Brain microvascular endothelial cell (primary cell): ENCODE results near the gene HIVEP3.

Experiments used
- DNase-seq: peaks from one replicate; pipeline ENCODE4 v3.0.0-alpha.2; 2020
- H3K27ac ChIP-seq: fragments of 250-450 bp; sonication (Bioruptor Pico); 2 replicates; pipeline ENCODE4 v1.5.1; 2020; ENCODE audit warnings: mild to moderate bottlenecking, moderate library complexity
- H3K27me3 ChIP-seq: fragments of 250-450 bp; sonication (Bioruptor Pico); replicated peaks from 2 replicates; pipeline ENCODE4 v1.5.1; 2020; ENCODE audit warnings: mild to moderate bottlenecking
- H3K36me3 ChIP-seq: fragments of 250-450 bp; sonication (Bioruptor Pico); replicated peaks from 2 replicates; pipeline ENCODE4 v1.5.1; 2020; ENCODE audit warnings: mild to moderate bottlenecking
- H3K4me3 ChIP-seq: 2 replicates; pipeline ENCODE4 v1.5.1; 2011; ENCODE audit warnings: low read depth, mild to moderate bottlenecking, control low read depth, low read length, moderate library complexity
- in situ Hi-C: cut with HindIII; loops from 2 replicates; pipeline ENCODE4 v1.10.0; 2017; ENCODE audit warnings: low sequenced_read_pairs, low pct_ligation_motif_present
- TF ChIP-seq, protein P1 (sequence below): IDR thresholded peaks from 2 replicates; pipeline ENCODE4 v1.5.1; 2011; ENCODE audit warnings: low read depth, mild to moderate bottlenecking, moderate library complexity, low read length, control low read depth, inconsistent platforms; ENCODE audit errors: missing control alignments

The HIVEP3 gene

DNA sequence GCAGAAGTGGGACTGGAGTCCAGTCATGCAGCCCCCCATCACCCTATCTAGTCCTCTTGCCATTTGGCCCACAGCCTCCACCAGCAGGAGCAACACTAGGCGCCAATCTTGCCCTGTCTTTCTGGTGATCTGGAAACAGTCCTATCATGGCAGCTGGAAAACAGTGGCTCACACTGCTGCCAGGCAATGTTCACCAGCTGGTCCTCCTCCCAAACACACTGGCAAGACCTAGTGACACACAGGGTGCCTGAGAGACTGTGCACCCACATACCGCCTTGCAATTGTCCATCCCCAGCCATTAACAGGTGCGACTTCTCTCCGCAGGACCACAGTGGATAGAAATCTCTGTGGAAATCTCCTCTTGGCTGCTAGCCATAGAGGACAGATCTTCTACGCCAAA, 105.5 kb downstream of the HIVEP3 start:
- H3K27ac ChIP-seq: peak overlapping the region; percentile 99
- H3K36me3 ChIP-seq: no peaks in the 10 kb centered on the region
- DNase-seq: no peak
- H3K27me3 ChIP-seq: no peaks in the 10 kb centered on the region
- H3K4me3 ChIP-seq: no peak overlapping the region
- in situ Hi-C loops: no loop called here
- TF ChIP-seq, protein P1, sequence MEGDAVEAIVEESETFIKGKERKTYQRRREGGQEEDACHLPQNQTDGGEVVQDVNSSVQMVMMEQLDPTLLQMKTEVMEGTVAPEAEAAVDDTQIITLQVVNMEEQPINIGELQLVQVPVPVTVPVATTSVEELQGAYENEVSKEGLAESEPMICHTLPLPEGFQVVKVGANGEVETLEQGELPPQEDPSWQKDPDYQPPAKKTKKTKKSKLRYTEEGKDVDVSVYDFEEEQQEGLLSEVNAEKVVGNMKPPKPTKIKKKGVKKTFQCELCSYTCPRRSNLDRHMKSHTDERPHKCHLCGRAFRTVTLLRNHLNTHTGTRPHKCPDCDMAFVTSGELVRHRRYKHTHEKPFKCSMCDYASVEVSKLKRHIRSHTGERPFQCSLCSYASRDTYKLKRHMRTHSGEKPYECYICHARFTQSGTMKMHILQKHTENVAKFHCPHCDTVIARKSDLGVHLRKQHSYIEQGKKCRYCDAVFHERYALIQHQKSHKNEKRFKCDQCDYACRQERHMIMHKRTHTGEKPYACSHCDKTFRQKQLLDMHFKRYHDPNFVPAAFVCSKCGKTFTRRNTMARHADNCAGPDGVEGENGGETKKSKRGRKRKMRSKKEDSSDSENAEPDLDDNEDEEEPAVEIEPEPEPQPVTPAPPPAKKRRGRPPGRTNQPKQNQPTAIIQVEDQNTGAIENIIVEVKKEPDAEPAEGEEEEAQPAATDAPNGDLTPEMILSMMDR: no peak

DNA sequence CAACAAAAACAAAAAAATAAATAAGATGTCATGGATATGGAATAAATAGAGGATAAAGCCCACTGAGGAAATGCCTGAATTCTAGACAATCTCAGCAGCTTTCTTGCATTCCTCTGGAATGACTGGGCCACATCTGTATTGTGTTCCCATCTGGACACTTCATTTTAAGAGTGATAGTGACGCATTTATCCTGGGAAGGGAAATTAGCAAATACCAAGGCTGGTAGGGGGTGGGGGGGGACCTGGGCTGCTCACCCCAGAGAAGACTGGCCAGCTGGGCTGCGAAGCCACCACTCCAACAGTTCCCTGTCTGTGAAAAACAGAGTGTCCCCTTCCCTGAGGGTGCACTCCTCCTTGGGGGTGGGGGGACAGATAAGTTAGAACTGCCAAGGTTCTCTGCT, 106.3 kb downstream of the HIVEP3 start:
- Histone ChIP-seq H3K36me3 (no peaks in the 10 kb centered on the region), H3K27ac (peak overlapping the region; percentile 99), H3K27me3 (no peaks in the 10 kb centered on the region), H3K4me3 (no peak overlapping the region)
- peak; percentile 94 for DNase-seq
- TF ChIP-seq, protein P1: no peak
- in situ Hi-C loops: no loop called here

DNA sequence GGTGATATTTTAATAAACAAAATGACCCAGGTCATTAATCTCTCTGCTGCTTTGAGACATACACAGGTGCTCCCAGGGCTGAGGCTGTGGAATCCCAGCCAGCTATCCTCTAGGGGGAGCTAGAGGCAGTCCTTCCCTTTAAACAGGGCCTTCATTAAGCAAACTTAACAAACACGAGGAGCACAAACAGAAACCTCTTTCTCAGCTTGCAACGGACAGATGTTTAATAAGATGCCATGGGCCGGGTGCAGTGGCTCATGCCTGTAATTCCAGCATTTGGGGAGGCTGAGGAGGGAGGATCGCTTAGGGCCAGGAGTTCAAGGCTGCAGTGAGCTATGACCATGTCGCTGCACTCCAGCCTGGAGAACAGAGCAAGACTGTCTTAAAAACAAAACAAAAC, 106.7 kb downstream of the HIVEP3 start:
- Histone ChIP-seq H3K36me3 (no peaks in the 10 kb centered on the region), H3K27ac (peak overlapping the region; percentile 99), H3K27me3 (no peaks in the 10 kb centered on the region), H3K4me3 (no peak overlapping the region)
- TF ChIP-seq, protein P1: peak; percentile 95
- DNase-seq: peak; percentile 83
- in situ Hi-C loops: no loop called here

DNA sequence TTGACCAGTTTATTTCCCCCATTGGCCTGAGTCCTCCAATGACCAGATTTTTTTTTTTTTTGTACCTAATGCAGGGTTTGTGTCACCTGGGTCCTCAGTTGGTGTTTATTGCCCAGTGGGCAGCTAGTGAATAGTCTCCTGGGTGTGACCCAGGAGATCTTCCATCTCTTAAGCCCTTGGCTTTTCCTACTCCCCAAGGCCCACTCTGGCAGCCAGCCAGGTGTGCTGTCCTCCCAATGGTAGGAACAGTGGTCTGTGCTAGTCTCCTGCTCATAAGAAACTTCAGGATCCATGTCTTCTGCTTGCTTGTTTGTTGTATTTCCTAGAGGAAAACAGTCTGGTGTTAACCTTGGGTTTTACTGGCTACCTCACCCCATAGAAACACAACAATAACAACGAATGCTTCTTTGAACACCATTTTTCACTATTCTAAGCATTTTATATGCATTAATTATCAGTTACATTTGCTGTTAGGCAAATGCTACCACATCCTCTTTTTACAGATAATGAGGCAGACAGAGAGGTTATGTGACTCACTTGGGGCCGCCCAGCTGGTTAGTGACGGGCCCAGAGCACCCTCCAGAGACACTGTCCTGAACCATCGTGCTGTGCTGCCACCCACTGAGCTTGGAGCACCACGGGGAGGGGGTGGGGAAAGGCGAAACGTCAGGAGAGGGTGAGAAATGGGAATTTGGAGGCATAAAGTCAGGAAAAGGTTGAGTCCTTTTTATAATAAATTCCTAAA, 107.5 kb downstream of the HIVEP3 start:
- in situ Hi-C loops: no loop called here
- peak overlapping the region; percentile 99 for H3K27ac ChIP-seq
- H3K27me3 ChIP-seq: no peaks in the 10 kb centered on the region
- TF ChIP-seq, protein P1: peak; percentile 23
- DNase-seq: peak; percentile 87
- H3K36me3 ChIP-seq: no peaks in the 10 kb centered on the region
- H3K4me3 ChIP-seq: no peak overlapping the region

DNA sequence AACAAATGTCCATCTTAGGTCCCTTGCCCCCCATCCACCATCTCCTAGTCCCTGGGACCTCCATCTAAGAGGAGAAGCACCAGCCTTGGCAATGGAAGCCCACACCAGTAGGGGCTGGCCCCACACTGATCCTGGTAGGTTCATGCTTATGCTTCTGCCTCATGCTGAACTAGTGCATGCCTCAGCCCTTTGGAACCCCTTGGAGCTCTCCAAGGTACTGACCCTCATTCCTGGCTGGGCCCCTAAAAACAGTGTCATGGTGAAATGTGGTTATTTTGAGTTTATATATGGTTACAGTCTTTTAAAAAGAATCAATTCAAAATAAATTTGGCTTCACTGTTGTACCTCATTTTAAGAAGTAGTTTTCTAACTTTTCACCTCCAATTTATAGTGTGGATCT, 108.3 kb downstream of the HIVEP3 start:
- Histone ChIP-seq H3K36me3 (no peaks in the 10 kb centered on the region), H3K27me3 (no peaks in the 10 kb centered on the region), H3K4me3 (no peak overlapping the region), H3K27ac (no peak overlapping the region)
- in situ Hi-C loops: no loop called here
- TF ChIP-seq, protein P1: no peak
- DNase-seq: peak; percentile 35

DNA sequence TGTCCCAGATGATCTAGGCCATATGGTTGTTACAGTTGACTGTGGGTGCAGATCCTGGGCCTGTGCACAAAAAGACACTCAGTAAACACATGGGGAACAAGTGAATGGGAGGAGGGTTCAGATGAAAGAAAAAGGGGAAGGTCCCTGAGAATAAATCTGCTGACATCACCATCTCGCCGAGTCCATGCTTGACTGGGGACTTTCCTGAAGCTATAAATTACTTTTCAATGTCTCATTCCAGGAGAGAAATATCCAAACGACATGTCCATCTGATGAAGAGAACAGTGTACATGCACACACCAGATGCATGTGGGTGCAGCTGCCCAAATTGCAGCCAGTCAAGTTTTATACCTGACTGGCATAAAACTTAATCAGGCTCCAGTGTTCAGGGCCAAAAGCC, 109.0 kb downstream of the HIVEP3 start:
- Histone ChIP-seq H3K4me3 (no peak overlapping the region), H3K36me3 (no peaks in the 10 kb centered on the region), H3K27me3 (no peaks in the 10 kb centered on the region), H3K27ac (no peak overlapping the region)
- no peak for DNase-seq
- in situ Hi-C loops: no loop called here
- TF ChIP-seq, protein P1: no peak
